ENCODE measurements around the gene GKN2. TPM values are rescaled to one million over a fixed set of nuclear protein-coding genes. Genes with fewer than 3 reads are reported as not detected.

GKN2 gene
- polyA plus RNA-seq, 2 of the 4 experiments (the other 2 are of a cell fraction): 0.93 to 3.7 TPM

GRCh38 chr2:68912732-68913131, 40.0 kb downstream of the GKN2 start:
- H3K4me1 ChIP-seq: peaks cover 14% of the 10 kb centered on the region
- H3K27ac ChIP-seq: no peak overlapping the region
- POLR2A ChIA-PET: no interaction called here
- WGBS (ENCODE audit: missing lambda C conversion rate): 38% methylated on average over 2 of the region's 2 CpGs
- FAIRE-seq: no peak
- no peak overlapping the region for H3K4me3 ChIP-seq
- no peak for DNase-seq (ENCODE audit: low read depth in 1 of 2, low spot score in 1 of 2)
- CTCF ChIA-PET: interaction anchor here (0.6 to 5.9 kb wide), 4 partner anchors 14 to 449 kb away, joined by 3 to 40 read pairs (median 11); no protein-coding TSS in a partner anchor
- no peak overlapping the region for H3K4me2 ChIP-seq
- H3K9me3 ChIP-seq: peaks cover 5% of the 10 kb centered on the region; the same call in 2 of the 3 replicates
- TF ChIP-seq NPAS2 (CRISPR knock-in tag; IDR thresholded peaks at IDR 0.05; ENCODE audit: borderline replicate concordance): no peak
- no peak for TF ChIP-seq CEBPB (IDR thresholded peaks at IDR 0.05)
- no peak for TF ChIP-seq CHD4 (IDR thresholded peaks at IDR 0.05; ENCODE audit: borderline replicate concordance)
- no peak for TF ChIP-seq HOXB5 (CRISPR knock-in tag; IDR thresholded peaks at IDR 0.05)
- no peak for TF ChIP-seq FOSB (CRISPR knock-in tag; IDR thresholded peaks at IDR 0.05)
- TF ChIP-seq ZNF302 (CRISPR knock-in tag; IDR thresholded peaks at IDR 0.05): no peak
- TF ChIP-seq HDAC2 (IDR thresholded peaks at IDR 0.05): no peak
- TF ChIP-seq NR3C1 (IDR thresholded peaks at IDR 0.05): no peak
- TF ChIP-seq HOXA7 (CRISPR knock-in tag; IDR thresholded peaks at IDR 0.05): no peak
- no peak for TF ChIP-seq E2F6 (IDR thresholded peaks at IDR 0.05; ENCODE audit: borderline replicate concordance, low read depth)
- TF ChIP-seq KDM1A (IDR thresholded peaks at IDR 0.05; ENCODE audit: low read depth): no peak
- no peak for TF ChIP-seq CBX2 (IDR thresholded peaks at IDR 0.05; ENCODE audit: borderline replicate concordance, low read depth)
- TF ChIP-seq JUN (IDR thresholded peaks at IDR 0.05): no peak
- TF ChIP-seq SMC3 (IDR thresholded peaks at IDR 0.05): no peak
- no peak for TF ChIP-seq ELK1 (IDR thresholded peaks at IDR 0.05; ENCODE audit: low read depth, low read length)
- TF ChIP-seq ZFP36 (IDR thresholded peaks at IDR 0.05; ENCODE audit: borderline replicate concordance, partially characterized antibody): no peak
- no peak for ATAC-seq

GRCh38 chr2:68912111-68912510, 40.6 kb downstream of the GKN2 start:
- CTCF ChIA-PET: interaction anchor here (0.6 to 5.9 kb wide), 4 partner anchors 14 to 448 kb away, joined by 6 to 40 read pairs (median 11); no protein-coding TSS in a partner anchor
- H3K27ac ChIP-seq: no peak overlapping the region
- H3K4me2 ChIP-seq: no peak overlapping the region
- no peak for FAIRE-seq
- peaks cover 5% of the 10 kb centered on the region; the same call in 2 of the 3 replicates for H3K9me3 ChIP-seq
- WGBS (ENCODE audit: missing lambda C conversion rate): 78% methylated on average over 3 of the region's 3 CpGs
- no peak overlapping the region for H3K4me3 ChIP-seq
- TF ChIP-seq MAZ (IDR thresholded peaks at IDR 0.05; ENCODE audit: borderline replicate concordance, low read depth, low read length) (no peak), GATA3 (IDR thresholded peaks at IDR 0.05; ENCODE audit: borderline replicate concordance) (no peak), ZNF302 (CRISPR knock-in tag; IDR thresholded peaks at IDR 0.05) (no peak)
- H3K4me1 ChIP-seq: peaks cover 20% of the 10 kb centered on the region
- no peak for ATAC-seq
- POLR2A ChIA-PET: no interaction called here
- no peak for DNase-seq (ENCODE audit: low read depth in 1 of 2, low spot score in 1 of 2)

GRCh38 chr2:68911709-68912108, 41.0 kb downstream of the GKN2 start:
- no peak overlapping the region for H3K4me3 ChIP-seq
- peaks cover 24% of the 10 kb centered on the region for H3K4me1 ChIP-seq
- TF ChIP-seq JUN (IDR thresholded peaks at IDR 0.05): no peak
- no peak for TF ChIP-seq SMC3 (IDR thresholded peaks at IDR 0.05)
- TF ChIP-seq POLR2AphosphoS2 (conservative IDR thresholded peaks at IDR 0.05; ENCODE audit: low read length): no peak
- TF ChIP-seq TP53 (CRISPR knock-in tag; IDR thresholded peaks at IDR 0.05): no peak
- no peak for TF ChIP-seq KDM5A (IDR thresholded peaks at IDR 0.05)
- no peak for TF ChIP-seq NPAS2 (CRISPR knock-in tag; IDR thresholded peaks at IDR 0.05; ENCODE audit: borderline replicate concordance)
- no peak for TF ChIP-seq CHD4 (IDR thresholded peaks at IDR 0.05; ENCODE audit: borderline replicate concordance)
- no peak for TF ChIP-seq RCOR1 (IDR thresholded peaks at IDR 0.05; ENCODE audit: low read depth, low read length)
- no peak for TF ChIP-seq NR3C1 (IDR thresholded peaks at IDR 0.05)
- H3K9me3 ChIP-seq: peaks cover 5% of the 10 kb centered on the region; the same call in 2 of the 3 replicates
- ChIA-PET POLR2A (no interaction called here), CTCF (interaction anchor here (0.6 to 5.9 kb wide), 3 partner anchors 15 to 160 kb away, joined by 6 to 40 read pairs (median 8); no protein-coding TSS in a partner anchor)
- FAIRE-seq: no peak
- H3K27ac ChIP-seq: no peak overlapping the region
- H3K4me2 ChIP-seq: no peak overlapping the region
- ATAC-seq: no peak
- no peak for DNase-seq (ENCODE audit: low read depth in 1 of 2, low spot score in 1 of 2)
- WGBS (ENCODE audit: missing lambda C conversion rate): 94% methylated on average over 1 of the region's 1 CpG
